Retinal pigment epithelial cell (primary cell): ENCODE data around the gene REEP3.

Experiments
- DNase-seq: peaks from one replicate; pipeline ENCODE4 v3.0.0-alpha.2; 2010; ENCODE audit warnings: low read depth
- H3K4me3 ChIP-seq: 2 replicates; pipeline ENCODE4 v1.5.1; 2011; ENCODE audit warnings: mild to moderate bottlenecking, low read length, control low read depth, moderate library complexity
- TF ChIP-seq, protein P1 (sequence below): conservative IDR thresholded peaks from 2 replicates; pipeline ENCODE4 v1.5.1; 2011; ENCODE audit warnings: low read depth, low read length, control low read depth, inconsistent platforms

REEP3 gene

DNA sequence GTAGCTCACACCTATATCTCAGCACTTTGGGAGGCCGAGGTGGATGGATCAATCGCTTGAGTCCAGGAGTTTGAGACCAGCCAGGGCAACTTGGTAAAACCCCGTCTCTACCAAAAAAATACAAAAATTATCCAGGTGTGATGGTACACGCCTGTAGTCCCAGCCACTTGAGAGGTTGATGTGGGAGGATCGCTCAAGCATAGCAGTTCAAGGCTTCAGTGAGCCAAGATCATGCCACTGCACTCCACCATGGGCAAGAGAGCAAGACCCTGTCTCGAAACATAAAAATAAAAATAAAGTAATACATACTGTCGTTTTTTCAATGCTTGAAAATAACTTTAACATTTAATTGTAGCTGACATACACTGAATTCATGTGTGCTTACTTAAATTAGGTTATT lies 57.3 kb downstream of the REEP3 start:
- TF ChIP-seq, protein P1, sequence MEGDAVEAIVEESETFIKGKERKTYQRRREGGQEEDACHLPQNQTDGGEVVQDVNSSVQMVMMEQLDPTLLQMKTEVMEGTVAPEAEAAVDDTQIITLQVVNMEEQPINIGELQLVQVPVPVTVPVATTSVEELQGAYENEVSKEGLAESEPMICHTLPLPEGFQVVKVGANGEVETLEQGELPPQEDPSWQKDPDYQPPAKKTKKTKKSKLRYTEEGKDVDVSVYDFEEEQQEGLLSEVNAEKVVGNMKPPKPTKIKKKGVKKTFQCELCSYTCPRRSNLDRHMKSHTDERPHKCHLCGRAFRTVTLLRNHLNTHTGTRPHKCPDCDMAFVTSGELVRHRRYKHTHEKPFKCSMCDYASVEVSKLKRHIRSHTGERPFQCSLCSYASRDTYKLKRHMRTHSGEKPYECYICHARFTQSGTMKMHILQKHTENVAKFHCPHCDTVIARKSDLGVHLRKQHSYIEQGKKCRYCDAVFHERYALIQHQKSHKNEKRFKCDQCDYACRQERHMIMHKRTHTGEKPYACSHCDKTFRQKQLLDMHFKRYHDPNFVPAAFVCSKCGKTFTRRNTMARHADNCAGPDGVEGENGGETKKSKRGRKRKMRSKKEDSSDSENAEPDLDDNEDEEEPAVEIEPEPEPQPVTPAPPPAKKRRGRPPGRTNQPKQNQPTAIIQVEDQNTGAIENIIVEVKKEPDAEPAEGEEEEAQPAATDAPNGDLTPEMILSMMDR = no peak
- H3K4me3 ChIP-seq = no peak overlapping the region
- DNase-seq = no peak

DNA sequence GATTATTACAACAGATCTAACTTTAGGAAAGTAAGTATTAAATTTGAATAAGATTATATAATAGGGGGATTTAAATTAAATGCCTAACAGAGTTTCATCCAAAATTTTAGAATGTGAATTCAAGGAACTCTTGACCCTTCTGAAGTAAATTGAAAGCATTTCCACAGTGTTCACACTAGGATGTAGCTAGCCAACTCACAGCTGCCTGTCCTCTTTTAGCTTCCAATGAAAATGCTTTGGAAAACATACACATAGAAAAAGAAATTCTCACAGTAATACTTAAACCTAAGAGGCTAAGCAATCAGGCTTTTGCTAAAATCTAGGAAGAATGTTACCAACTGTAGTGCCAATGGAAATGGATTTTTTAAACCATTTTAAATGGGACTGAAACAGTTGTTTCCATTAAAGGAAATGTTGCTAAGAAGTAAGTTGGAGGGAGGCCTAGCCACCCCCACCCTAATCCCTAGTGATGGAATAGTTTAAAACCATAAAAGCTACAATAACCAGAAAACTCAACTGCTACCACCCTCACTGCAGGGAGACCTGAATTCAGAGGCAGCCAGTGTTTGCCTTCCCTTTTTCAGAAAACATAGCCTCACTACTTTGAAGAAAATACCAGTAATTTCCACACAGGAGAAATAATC lies 58.3 kb downstream of the REEP3 start:
- H3K4me3 ChIP-seq = no peak overlapping the region
- TF ChIP-seq, protein P1 = no peak
- no peak for DNase-seq

DNA sequence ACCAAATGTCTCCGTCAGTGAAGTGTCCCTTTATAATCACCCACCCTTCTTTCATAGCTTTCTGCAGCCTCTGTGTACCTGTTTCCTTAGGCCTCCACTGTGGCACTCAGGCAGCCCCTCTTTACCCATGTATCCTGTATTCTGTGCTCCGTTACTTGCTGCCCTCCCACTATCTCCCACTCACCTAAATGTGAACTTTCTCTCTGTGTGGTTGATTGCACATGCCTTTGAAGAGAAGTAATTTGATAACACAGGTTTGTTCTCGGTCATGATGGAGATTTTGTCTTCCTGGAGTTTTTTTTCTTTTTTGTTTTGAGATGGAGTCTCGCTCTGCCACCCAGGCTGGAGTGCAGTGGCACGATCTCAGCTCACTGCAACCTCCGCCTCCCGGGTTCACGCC lies 61.5 kb downstream of the REEP3 start:
- H3K4me3 ChIP-seq = no peak overlapping the region
- TF ChIP-seq, protein P1 = no peak
- no peak for DNase-seq

DNA sequence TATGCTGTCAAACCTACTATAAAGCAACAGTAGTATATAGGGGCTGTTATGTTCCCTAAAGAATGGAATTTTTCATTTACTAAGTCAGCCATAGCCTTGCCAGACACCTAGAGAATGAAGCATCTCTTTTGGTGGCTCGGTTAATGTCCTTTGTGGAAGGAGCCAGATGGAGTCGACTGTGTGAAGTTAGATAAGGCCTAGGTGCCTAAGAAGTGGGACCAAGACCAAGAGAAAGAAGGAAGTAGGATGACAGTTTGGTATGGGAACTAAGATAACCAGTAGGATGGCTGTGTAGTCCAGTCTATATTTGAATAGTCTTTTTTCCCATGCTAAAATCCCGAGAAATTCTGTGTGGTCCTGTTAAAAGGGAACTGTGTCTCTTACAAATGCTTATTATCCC lies 62.2 kb downstream of the REEP3 start:
- no peak overlapping the region for H3K4me3 ChIP-seq
- no peak for DNase-seq
- TF ChIP-seq, protein P1 = no peak

DNA sequence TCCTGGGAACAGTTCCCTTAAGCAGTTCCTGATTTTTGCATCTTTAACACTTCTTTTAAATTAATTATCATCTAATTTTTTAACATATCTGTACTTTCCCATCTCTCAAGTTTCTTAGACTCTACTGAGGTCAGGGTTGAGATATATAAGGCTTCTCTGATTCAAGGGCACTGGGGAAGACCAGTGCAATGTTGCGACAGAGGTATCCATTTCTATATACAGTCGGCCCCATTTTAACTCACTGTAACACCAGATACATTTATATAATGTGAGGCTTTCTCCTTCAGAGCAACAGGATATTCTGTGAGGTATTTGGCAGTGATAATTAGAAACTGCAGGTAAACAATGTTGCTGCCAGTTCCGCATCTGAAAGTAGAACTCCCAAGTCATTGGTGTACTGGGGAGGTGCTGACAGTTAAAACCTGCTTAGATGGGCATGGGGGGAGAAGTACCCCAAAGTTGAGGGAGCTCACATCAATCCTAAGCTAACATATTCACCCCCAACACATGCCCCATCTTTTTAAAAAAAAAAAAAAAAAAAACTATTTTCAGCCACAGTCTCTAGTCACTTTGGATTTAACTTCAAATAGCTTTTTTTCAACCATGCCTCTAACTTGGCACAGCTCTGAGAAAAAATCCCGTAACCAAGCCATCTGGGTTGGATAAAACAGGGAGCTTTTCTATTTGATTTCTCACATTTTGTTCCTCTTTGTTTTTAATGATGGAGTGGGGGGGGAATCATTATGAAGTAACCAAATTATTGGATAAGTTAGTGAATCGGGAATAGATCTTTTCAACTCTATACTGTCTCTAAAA lies 62.9 kb downstream of the REEP3 start:
- no peak for DNase-seq
- TF ChIP-seq, protein P1 = no peak
- no peak overlapping the region for H3K4me3 ChIP-seq

DNA sequence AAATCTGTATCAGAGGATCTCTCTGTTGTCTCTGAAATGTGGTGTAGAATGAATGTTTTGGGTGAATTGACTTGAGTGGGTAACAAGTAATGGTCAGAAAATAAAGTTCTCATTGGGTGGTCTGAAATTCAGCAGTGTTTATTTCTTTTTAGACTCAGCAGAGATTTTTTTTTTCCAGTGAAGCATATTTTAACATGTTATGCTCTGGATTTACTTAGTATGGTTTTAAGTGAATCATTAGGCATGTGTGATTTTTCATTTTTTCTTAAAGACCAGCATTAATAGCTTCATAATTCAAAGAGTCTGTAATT lies 63.5 kb downstream of the REEP3 start:
- no peak for DNase-seq
- TF ChIP-seq, protein P1 = no peak
- H3K4me3 ChIP-seq = no peak overlapping the region

DNA sequence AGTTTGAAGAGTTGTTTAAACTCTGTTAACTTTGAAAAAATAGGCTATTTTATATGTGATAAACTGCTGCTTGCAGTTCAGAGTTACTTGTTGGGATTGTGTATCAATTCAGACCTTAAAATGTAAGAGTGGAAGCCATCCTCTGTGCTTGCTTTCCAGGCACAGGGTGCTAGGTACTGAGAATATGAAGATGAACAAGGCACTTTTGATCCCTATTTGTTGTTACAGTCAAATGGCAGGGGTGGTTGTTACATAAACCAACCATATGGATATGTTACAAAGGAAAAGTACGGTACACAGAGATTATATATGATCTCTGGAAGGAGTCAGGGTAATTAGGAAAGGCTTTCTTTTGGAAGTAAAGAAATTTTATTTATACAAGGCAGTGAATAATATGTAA lies 63.8 kb downstream of the REEP3 start:
- DNase-seq = no peak
- TF ChIP-seq, protein P1 = no peak
- no peak overlapping the region for H3K4me3 ChIP-seq
